Small intestine (tissue), 7 donors: Measurements from ENCODE around the gene TERT. TPM values are rescaled to one million over a fixed set of nuclear protein-coding genes. Genes with fewer than 3 reads are reported as not detected.

Source experiments
- DNase-seq, 2 donors: peaks; one replicate each; pipeline versions ENCODE4 v3.0.0 to v3.0.0-alpha.2; 2013
- FAIRE-seq: peaks from 2 replicates; lab custom pipeline; 2012; peaks lifted over from hg19 to GRCh38; lab: Jason Lieb, UNC
- H3K27ac ChIP-seq, 3 donors: one replicate each; pipeline ENCODE4 v1.5.1; 2013; ENCODE audit warnings: low read length in 2 of 3, mild to moderate bottlenecking in 2 of 3, control low read depth in 1 of 3, inconsistent platforms in 1 of 3, low read depth in 1 of 3, moderate library complexity in 1 of 3
- H3K27me3 ChIP-seq, 3 donors: one replicate each; pipeline ENCODE4 v1.6.1; 2013; ENCODE audit warnings: low read length in 3 of 3, inconsistent platforms in 1 of 3; ENCODE audit not compliant: control insufficient read depth in 3 of 3, insufficient read depth in 3 of 3
- H3K36me3 ChIP-seq, 3 donors: one replicate each; pipeline ENCODE4 v1.6.1; 2013; ENCODE audit warnings: low read length in 3 of 3, inconsistent platforms in 1 of 3, low read depth in 1 of 3, mild to moderate bottlenecking in 1 of 3, moderate library complexity in 1 of 3; ENCODE audit not compliant: control insufficient read depth in 3 of 3, insufficient read depth in 2 of 3
- H3K4me1 ChIP-seq, 3 donors: one replicate each; pipeline ENCODE4 v1.6.1; 2013; ENCODE audit warnings: low read length in 2 of 3, inconsistent platforms in 1 of 3, low read depth in 1 of 3, mild to moderate bottlenecking in 1 of 3, moderate library complexity in 1 of 3; ENCODE audit not compliant: control insufficient read depth in 3 of 3, insufficient read depth in 2 of 3
- H3K4me3 ChIP-seq, 3 donors: one replicate each; pipeline ENCODE4 v1.5.1; 2013; ENCODE audit warnings: low read length in 3 of 3, control low read depth in 1 of 3, inconsistent platforms in 1 of 3, low read depth in 1 of 3, mild to moderate bottlenecking in 1 of 3, moderate library complexity in 1 of 3
- H3K9me3 ChIP-seq, 2 donors: one replicate each; pipeline ENCODE4 v1.6.1; 2013; ENCODE audit warnings: low read depth in 1 of 2, low read length in 1 of 2; ENCODE audit not compliant: control insufficient read depth in 2 of 2, insufficient read depth in 1 of 2
- WGBS, 3 donors: extraction: QIAGEN DNeasy Blood & Tissue Kit; methylation state at CpG; one replicate each; pipeline ENCODE4 v1.1.7; 2013; 5-methylcytosine and 5-hydroxymethylcytosine counted together
- polyA plus RNA-seq, 4 donors: library from polyadenylated mRNA; stranded (reverse) in 3 of 4; unstranded in 1 of 4; fragments of 200-250 nt in 3 of 4; fragments of 120-200 nt in 1 of 4; gene quantifications; one replicate each; pipeline versions ENCODE4 v1.2.1 to v1.2.3, GENCODE V29; 2013
- donor health status: healthy with polysubstance abuse.
- donor health status: control.
- donor health status: control.
- donor health status: Bipolar disorder and iron deficiency.
- donor health status: healthy.

Gene TERT
- polyA plus RNA-seq, 4 donors: 0.54 to 4.2 (median 1.4) TPM; not detected in 1

DNA sequence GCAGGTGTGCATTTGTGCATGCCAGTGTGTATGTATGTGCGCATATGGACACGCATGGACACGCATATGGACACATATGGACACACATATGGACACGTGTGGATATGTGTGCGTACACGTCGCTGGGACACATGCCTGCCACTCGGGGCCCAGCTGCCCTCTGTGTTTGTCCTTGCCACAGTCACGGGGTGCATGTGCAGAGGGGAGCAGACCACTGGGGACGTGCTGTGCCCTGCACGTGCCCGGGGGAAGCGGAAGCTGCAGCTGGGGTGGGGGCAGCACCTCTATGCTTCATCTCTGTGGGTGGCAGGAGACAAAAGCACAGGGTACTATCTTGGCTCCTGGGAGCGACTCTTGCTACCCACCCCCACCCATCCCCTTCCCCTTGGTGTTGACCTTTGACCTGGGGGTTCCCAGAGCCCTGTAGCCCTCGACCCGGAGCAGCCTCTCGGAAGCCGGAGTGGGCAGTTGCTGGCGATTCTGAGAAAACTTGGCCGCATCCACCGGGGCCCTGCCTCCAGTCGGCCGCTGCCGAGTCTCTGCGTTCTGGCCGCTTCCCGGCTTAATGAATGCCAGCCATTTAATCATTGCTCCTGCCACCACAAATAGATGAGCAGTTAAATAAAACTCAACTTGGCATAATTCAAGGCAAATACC is 72.1 kb downstream of the TERT start:
- DNase-seq (no peak), FAIRE-seq (no peak)
- Histone ChIP-seq H3K4me1 (no peaks in the 10 kb centered on the region), H3K36me3 (peaks cover 0 to 72% (median 19%) of the 10 kb centered on the region in 3 donors), H3K27ac (no peak overlapping the region), H3K9me3 (no peaks in the 10 kb centered on the region), H3K4me3 (no peak overlapping the region), H3K27me3 (no peaks in the 10 kb centered on the region)
- WGBS, 3 donors: 83 to 89% (median 88%) methylated on average over 27 of the region's 27 CpGs

DNA sequence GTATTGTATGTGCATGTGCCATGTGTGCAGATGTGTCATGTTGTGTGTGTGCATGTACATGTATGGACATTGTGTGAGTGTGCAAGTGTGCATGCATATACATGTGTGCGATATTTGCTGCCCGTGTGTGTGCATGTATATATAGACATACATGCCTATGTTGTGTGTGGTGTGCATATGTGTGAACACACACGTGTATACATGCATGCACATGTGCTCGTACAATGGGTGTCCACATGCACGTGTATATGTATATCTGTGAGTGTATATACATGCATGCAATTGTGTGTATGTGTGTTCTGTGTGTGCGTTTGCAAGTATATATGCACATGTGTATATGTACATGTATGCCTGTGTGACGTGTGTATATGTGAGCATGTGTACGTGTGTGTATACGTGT is 72.7 kb downstream of the TERT start:
- H3K4me1 ChIP-seq: no peaks in the 10 kb centered on the region
- no peak overlapping the region for H3K27ac ChIP-seq
- FAIRE-seq (no peak), DNase-seq (no peak)
- H3K27me3 ChIP-seq: no peaks in the 10 kb centered on the region
- H3K4me3 ChIP-seq: no peak overlapping the region
- peaks cover 0 to 78% (median 21%) of the 10 kb centered on the region in 3 donors for H3K36me3 ChIP-seq
- H3K9me3 ChIP-seq: no peaks in the 10 kb centered on the region
- WGBS, 3 donors: 93 to 99% (median 95%) methylated on average over 9 of the region's 9 CpGs

DNA sequence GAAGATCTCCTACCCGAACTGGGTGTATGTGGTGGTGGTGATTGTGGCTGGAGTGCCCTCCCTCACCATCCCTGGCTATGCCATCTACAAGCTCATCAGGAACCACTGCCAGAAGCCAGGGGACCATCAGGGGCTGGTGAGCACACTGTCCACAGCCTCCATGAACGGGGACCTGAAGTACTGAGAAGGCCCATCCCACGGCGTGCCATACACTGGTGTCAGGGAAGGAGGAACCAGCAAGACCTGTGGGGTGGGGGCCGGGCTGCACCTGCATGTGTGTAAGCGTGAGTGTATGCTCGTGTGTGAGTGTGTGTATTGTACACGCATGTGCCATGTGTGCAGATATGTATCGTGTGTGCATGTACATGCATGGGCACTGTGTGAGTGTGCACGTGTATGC is 73.1 kb downstream of the TERT start:
- FAIRE-seq (no peak), DNase-seq (no peak)
- no peaks in the 10 kb centered on the region for H3K4me1 ChIP-seq
- no peaks in the 10 kb centered on the region for H3K9me3 ChIP-seq
- no peak overlapping the region for H3K27ac ChIP-seq
- no peak overlapping the region for H3K4me3 ChIP-seq
- no peaks in the 10 kb centered on the region for H3K27me3 ChIP-seq
- peaks cover 0 to 82% (median 22%) of the 10 kb centered on the region in 3 donors for H3K36me3 ChIP-seq
- 91 to 98% (median 92%) methylated on average over 9 to 10 of the region's 10 CpGs for WGBS, 3 donors

DNA sequence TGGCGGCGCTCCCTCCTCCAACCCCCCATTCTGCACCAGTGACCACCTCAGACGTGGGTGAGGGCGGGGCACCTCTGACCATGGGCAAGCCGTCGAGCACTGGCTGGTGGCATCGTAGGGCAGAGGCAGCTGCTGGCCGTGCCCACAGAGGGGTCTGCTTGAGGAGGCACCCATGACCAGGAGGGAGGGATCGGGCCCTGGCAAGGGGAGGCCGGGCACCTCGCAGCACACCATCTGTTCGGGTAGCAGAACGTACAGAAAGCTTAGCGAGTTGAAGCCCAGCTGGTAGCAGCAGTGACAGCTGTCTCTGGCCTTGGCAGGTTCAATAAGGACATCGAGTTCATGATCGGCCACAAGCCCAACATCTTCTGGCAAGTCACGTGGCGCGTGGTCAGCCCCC is 74.0 kb downstream of the TERT start:
- DNase-seq (no peak), FAIRE-seq (no peak)
- no peak overlapping the region for H3K4me3 ChIP-seq
- WGBS, 3 donors: 88 to 92% (median 91%) methylated on average over 19 of the region's 19 CpGs
- no peaks in the 10 kb centered on the region for H3K4me1 ChIP-seq
- H3K27ac ChIP-seq: no peak overlapping the region
- peaks cover 0 to 91% (median 29%) of the 10 kb centered on the region in 3 donors for H3K36me3 ChIP-seq
- peaks cover 0 to under 1% of the 10 kb centered on the region in 2 donors for H3K9me3 ChIP-seq
- H3K27me3 ChIP-seq: no peaks in the 10 kb centered on the region

DNA sequence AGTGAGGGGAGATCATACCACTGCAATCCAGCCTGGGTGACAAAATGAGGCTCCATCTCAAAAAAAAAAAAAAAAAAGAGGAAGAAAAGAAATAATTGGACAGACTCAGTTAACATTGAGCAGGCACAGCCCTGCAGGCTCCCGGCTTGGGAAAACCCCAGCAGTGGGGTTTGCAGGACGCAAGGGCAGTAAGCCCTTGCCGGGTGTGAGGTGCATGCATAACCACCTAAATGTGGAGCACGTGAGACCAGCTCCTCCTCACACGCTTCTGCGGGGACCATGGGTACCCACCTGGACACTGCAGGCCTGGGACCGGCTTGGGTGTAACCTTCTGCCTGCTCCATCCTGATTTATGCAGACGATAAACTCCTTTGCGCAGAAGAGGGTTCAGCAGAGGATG is 74.5 kb downstream of the TERT start:
- Histone ChIP-seq H3K36me3 (peaks cover 0 to 95% (median 33%) of the 10 kb centered on the region in 3 donors), H3K9me3 (peaks cover 0 to 5% of the 10 kb centered on the region in 2 donors), H3K4me3 (no peak overlapping the region), H3K27me3 (no peaks in the 10 kb centered on the region), H3K4me1 (no peaks in the 10 kb centered on the region), H3K27ac (no peak overlapping the region)
- 90 to 92% (median 92%) methylated on average over 9 of the region's 9 CpGs for WGBS, 3 donors
- DNase-seq (no peak), FAIRE-seq (no peak)

DNA sequence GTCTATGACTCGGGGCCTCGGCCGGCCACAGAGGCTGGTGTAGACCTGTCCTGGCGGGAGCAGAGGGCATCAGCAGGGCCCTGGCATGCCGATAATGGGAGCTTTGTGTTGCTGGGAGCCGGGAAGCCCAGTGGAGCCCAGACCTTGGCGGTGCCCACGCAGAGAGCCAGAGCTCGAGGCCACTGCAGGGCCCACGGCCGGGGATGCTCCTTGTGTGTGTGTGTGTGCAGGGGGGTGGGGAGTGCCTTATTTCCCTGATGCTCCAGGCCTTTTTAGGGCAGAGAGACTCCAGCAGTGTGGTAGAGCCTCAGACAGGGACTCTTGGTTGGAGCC is 75.1 kb downstream of the TERT start:
- Histone ChIP-seq H3K27me3 (no peaks in the 10 kb centered on the region), H3K4me3 (no peak overlapping the region), H3K36me3 (peaks cover 0 to 96% (median 35%) of the 10 kb centered on the region in 3 donors), H3K4me1 (no peaks in the 10 kb centered on the region), H3K27ac (no peak overlapping the region), H3K9me3 (peaks cover 0 to 5% of the 10 kb centered on the region in 2 donors)
- FAIRE-seq (no peak), DNase-seq (no peak)
- WGBS, 3 donors: 85 to 90% (median 89%) methylated on average over 11 of the region's 11 CpGs

DNA sequence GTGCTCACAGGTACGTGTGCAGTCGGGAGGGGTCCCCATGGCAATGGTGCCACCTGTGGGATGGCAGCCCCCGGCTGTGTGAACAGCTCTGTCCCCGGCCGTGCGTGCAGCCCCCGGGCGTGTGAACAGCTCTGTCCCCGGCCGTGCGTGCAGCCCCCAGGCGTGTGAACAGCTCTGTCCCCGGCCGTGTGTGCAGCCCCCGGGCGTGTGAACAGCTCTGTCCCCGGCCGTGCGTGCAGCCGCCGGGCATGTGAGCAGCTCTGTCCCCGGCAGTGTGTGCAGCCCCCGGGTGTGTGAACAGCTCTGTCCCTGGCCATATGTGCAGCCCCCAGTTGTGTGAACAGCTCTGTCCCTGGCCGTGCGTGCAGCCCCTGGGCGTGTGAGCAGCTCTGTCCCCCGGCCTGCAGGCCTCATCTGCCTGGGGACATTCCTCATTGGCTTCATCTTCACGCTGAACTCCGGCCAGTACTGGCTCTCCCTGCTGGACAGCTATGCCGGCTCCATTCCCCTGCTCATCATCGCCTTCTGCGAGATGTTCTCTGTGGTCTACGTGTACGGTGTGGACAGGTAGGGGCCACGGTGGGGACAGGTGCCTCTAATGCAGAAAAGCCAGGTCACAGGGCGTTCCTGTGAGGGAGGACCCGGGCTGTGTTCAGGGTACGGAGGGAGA is 75.6 kb downstream of the TERT start:
- WGBS, 3 donors: 84 to 92% (median 85%) methylated on average over 35 to 38 of the region's 38 CpGs

DNA sequence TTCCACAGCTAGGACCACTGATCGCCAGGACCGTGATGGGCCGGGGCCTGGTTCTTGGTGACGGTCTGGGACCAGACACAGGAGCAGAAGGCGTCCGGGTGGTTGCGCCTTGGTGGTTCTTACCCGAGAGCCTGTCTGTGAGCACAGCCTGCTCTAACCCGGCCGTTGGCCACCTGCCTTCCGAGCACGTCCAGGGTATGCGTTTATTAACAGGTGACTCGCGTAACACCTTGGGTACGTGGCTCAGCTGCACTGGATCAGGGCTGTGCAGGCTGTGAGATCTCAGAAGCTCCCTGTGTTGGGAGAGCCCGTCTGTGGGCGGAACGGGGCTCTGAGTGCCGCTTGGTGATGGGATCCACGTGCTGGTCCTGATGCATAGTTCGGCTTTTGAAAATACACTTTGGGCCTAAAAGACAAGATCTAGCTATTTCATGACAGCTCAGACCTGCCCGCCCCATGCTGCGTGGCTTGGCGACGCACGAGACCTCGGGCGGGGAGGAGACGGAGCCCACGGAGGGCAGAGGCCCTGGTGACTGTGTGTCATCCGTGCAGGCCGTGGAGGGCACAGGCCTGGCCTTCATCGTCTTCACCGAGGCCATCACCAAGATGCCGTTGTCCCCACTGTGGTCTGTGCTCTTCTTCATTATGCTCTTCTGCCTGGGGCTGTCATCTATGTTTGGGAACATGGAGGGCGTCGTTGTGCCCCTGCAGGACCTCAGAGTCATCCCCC is 76.4 kb downstream of the TERT start:
- FAIRE-seq: no peak
- DNase-seq: no peak

More for the DNA sequence above, 75.6 kb downstream of the TERT start:
- no peak overlapping the region for H3K4me3 ChIP-seq
- no peaks in the 10 kb centered on the region for H3K27me3 ChIP-seq
- FAIRE-seq (no peak), DNase-seq (no peak)
- no peak overlapping the region for H3K27ac ChIP-seq
- no peaks in the 10 kb centered on the region for H3K4me1 ChIP-seq
- H3K36me3 ChIP-seq: peaks cover 0 to 95% (median 36%) of the 10 kb centered on the region in 3 donors
- H3K9me3 ChIP-seq: peaks cover 0 to 5% of the 10 kb centered on the region in 2 donors

More for the DNA sequence above, 76.4 kb downstream of the TERT start:
- Histone ChIP-seq H3K36me3 (peaks cover 0 to 95% (median 36%) of the 10 kb centered on the region in 3 donors), H3K27ac (no peak overlapping the region), H3K27me3 (no peaks in the 10 kb centered on the region), H3K4me1 (no peaks in the 10 kb centered on the region), H3K9me3 (peaks cover 0 to 5% of the 10 kb centered on the region in 2 donors), H3K4me3 (no peak overlapping the region)
- WGBS, 3 donors: 90 to 92% (median 91%) methylated on average over 38 of the region's 38 CpGs
